ENCODE data around the gene TBX3.

TBX3 gene

GRCh38 chr12:114666746-114667668 lies 17.0 kb downstream of the TBX3 start:
- DNase-seq: no peak

GRCh38 chr12:114665411-114666260 lies 18.3 kb downstream of the TBX3 start:
- DNase-seq: no peak

- DNase-seq: no peak
Observed at GRCh38 chr12:114664651-114665320, 19.2 kb downstream of the TBX3 start.

GRCh38 chr12:114662512-114663177 lies 21.3 kb downstream of the TBX3 start:
- DNase-seq: peak; percentile 67

- no peak for DNase-seq
Observed at GRCh38 chr12:114661245-114661644, 22.7 kb downstream of the TBX3 start.

GRCh38 chr12:114659084-114659483 lies 24.9 kb downstream of the TBX3 start:
- DNase-seq: no peak

GRCh38 chr12:114658002-114658441 lies 26.0 kb downstream of the TBX3 start:
- no peak for DNase-seq

GRCh38 chr12:114657597-114657920 lies 26.4 kb downstream of the TBX3 start:
- DNase-seq: no peak

- DNase-seq: no peak
Observed at GRCh38 chr12:114656906-114657596, 26.9 kb downstream of the TBX3 start.

GRCh38 chr12:114655934-114656749 lies 27.8 kb downstream of the TBX3 start:
- no peak for DNase-seq

- no peak for DNase-seq
Observed at GRCh38 chr12:114649585-114649984, 34.4 kb downstream of the TBX3 start.

- no peak for DNase-seq
Observed at GRCh38 chr12:114648711-114649110, 35.3 kb downstream of the TBX3 start.

GRCh38 chr12:114638790-114639435 lies 45.1 kb downstream of the TBX3 start:
- no peak for DNase-seq

- no peak for DNase-seq
Observed at GRCh38 chr12:114636723-114637480, 47.1 kb downstream of the TBX3 start.

GRCh38 chr12:114631242-114631641 lies 52.7 kb downstream of the TBX3 start:
- DNase-seq: no peak

GRCh38 chr12:114628199-114628598 lies 55.8 kb downstream of the TBX3 start:
- no peak for DNase-seq

GRCh38 chr12:114627393-114627792 lies 56.6 kb downstream of the TBX3 start:
- no peak for DNase-seq

- DNase-seq: peak; percentile 27
Observed at GRCh38 chr12:114625294-114625851, 58.6 kb downstream of the TBX3 start.

- no peak for DNase-seq
Observed at GRCh38 chr12:114623737-114624136, 60.2 kb downstream of the TBX3 start.
